HG03469 (cell line): ENCODE measurements around the gene NCAM2.
"Not testable (repeated sequence)": the region's sequence is repeated elsewhere in the genome, so short reads cannot be mapped to it uniquely, and the experiment has no call there.

Source experiments
- ATAC-seq: cut with Tn5 transposase; IDR thresholded peaks from one replicate; pipeline ENCODE4 v1.9.1; 2021; ENCODE audit warnings: mild to moderate bottlenecking, moderate library complexity, moderate number of reproducible peaks; ENCODE audit not compliant: unreplicated experiment

NCAM2 gene

DNA sequence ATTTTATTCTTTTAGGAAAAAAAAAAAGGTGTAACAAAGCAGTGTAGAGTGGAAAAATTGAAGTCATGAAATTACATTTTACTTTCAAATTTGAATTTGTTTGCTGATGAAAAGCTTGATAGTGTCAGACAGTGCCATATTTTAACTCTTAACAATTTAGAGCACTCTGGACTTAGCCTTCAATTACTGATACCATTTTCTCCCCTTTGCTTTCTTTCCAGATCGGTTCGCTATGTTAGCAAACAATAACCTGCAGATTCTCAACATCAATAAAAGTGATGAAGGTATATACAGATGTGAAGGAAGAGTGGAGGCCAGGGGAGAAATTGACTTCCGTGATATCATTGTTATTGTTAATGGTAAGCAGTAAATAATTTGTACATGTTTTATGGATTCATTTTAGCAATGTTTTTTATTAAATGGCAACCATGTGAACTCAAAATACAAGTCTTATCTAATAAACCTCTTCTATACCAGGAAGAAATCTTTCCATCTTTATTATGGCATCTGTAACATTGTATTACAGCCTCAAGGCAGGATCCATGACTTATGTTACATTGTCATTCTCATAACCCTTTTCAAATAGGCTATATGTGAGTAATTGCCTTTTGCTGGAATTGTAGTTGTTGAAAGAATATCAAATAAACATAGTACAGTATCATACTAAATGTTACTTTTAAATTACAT, 293.8 kb downstream of the NCAM2 start:
- no peak for ATAC-seq

DNA sequence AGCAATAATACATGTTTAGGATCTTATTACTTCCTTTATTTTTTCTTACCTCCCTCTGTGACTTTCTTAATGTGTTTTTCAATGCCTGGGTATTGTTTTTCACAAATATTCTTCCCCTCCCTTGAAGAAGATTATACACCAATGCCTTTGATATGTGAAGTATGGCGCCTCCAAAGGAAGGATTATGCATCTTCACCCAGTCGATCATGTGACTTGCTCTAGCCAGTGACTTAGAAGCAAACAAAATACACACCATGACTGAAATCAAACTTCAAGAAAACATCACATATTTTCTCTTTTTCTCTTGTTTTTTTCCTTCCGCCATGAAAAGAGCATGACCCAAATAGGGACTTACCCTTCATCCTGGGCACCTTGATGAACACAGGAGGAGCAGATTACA, 297.1 kb downstream of the NCAM2 start:
- ATAC-seq: no peak

DNA sequence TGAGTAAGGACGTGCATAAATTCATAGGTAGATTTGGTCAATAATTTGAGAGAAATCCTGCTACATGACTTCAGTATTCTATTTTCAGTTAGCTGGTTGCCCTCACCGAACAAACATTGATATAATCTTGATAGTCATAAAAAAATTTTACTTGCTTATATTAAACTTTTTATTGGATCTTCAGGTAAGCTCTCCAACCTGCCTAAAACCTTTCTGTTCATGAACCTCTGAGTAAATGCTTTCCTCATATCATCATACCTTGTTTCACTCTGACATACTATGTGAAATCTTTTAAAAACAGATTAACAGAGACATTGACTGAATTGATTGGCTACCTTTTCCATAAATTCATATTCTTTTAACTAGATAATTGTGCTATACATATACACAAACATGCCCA, 299.0 kb downstream of the NCAM2 start:
- ATAC-seq: no peak

DNA sequence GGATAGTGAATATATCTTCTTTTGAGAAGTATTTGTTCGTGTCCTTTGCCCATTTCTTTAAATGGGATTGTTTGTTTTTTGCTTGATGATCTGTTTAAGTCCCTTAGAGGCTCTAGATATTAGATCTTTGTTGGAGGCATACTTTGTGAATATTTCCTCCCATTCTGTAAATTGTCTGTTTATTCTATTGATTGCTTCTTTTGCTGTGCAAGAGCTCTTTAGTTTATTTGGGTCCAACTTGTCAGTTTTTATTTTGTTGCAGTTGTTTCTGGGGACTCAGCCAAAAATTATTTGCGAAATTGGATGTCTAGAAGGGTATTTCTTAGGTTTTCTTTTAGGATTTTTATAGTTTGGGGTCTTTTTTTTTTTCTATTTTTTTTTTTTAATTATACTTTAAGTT, 302.8 kb downstream of the NCAM2 start:
- no peak for ATAC-seq

DNA sequence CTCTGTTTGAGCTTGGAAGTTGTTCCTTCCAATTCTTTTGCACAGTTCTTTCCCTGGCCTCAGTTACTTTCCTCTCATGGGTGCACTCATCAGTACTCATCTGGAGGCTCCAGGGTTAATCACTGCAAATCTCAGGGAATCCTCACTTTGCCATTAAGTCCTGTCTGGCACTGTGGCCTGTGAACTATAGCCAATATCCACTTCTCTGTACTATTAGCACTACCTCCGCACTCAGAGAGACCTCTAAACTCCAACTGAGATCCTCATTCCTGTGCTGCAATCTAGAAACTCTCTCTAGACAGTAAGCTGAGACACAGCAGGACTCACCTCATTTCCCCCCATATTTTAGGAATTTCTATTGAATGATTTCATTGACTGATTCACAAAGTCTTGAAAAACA, 311.3 kb downstream of the NCAM2 start:
- no peak for ATAC-seq

DNA sequence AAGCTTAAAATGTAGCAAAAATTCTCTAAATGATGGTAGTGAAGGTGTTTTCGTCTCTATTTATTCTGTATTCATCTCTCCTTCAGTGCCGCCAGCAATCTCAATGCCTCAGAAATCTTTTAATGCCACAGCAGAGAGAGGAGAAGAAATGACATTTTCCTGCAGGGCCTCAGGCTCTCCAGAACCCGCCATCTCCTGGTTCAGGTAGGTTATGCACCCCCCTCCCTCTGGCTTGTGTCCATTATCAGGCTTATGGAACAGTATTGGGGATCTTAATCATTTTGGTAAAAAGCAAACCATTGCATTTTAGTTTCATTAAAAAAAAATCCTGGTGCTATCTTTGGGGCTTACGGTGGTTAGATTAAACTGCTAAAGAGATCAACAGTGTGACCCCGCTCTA, 326.1 kb downstream of the NCAM2 start:
- no peak for ATAC-seq

DNA sequence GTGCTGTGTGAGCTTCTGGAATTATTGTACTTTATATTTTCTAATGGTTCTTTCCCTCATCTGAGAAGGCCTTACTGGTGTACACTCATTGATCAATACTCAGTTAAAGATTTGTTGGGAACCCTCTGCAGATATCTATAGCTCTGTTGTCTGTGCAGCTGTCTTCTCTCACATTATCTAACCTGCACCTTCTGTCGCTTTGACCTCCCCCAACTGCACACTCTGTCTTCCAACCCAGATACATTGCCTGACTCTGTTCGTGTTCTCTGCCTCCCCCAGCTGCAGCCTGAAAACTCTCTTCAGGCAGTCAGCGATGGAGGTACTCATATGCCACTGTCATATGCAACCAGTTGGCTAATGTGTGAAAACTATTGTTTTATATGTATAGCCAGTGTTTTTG, 334.3 kb downstream of the NCAM2 start:
- no peak for ATAC-seq

DNA sequence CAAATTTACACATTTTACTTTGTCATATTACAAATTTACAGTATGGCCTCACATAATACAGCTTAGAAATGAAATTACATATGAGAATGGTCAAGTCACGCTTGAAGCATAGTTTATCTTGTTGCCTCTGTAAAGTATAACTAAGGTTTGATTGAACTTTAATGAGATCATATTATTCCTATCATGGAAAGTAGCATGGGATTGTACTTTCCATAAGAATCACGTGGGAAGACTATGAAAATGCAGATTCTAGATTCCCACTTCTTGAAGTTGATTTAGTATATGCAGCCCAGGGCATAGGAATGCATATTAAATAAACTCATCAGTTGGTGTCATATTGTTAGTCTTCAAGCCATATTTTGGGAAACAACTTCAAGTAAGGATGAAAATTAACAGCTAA, 342.8 kb downstream of the NCAM2 start:
- no peak for ATAC-seq

DNA sequence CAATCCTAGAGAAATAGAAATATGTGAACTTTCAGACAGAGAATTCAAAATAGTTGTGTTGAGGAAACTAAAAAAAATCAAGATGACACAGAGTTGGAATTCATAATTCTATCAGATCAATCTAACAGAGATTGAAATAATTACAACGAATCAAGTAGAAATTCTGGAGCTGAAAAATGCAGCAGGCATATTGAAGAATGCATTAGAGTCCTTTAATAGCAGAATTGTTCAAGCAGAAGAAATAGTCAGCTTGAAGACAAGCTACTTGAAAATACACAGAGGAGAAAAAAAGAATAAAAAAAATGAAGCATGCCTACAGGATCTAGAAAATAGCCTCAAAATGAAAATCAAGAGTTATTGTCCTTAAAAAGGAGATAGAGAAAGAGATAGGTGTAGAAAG, 347.1 kb downstream of the NCAM2 start:
- no peak for ATAC-seq

DNA sequence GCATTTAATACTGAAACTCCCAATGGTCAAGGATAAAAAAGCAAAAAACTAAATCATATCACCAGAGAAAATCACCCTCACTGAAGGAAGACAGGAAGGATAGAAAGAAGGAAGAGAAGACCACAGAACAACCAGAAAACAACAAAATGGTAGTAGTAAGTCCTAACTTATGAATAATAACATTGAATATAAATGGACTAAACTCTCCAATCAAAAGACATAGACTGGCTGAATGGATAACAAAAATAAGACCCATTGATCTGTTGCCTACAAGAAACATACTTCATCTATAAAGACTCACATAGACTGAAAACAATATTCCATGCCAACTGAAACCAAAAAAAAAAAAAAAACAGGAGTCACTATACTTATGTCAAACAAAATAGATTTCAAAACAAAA, 347.7 kb downstream of the NCAM2 start:
- ATAC-seq: no peak

DNA sequence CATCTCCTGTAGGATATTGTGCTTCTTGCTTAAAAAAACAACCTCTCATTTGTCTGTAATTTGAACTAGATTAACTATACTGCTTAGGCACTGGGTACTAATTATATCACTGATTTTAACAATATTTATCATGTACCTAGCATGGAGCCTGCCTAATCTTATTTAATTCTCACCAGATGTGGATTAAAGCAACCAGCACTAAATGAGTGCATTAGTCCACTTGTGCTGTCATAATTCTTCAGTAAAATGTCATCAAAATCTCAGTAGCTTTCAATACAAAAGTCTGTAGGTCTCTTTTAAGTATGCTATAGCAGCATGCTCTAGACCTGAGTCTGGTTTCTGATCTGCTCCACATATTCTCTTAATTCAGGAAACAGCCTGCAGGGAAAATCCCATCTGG, 368.1 kb downstream of the NCAM2 start:
- no peak for ATAC-seq

DNA sequence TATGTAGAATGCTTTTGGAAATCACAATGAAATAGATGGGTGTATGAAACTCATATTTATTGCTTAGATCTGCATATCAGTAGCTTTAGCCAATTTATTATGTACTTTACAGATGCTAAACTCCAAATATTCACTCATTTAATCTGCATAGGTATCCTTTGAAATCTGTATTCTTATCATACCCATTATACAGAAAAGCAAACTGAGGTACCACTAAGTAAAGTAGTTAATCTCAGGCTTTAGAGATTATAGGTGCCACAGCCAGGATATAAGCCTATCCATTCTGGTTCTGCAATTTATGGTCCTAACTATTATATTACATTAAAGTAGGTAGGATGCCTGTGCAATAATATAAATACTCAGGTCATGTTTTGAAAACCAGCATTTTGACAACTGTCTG, 369.4 kb downstream of the NCAM2 start:
- no peak for ATAC-seq

DNA sequence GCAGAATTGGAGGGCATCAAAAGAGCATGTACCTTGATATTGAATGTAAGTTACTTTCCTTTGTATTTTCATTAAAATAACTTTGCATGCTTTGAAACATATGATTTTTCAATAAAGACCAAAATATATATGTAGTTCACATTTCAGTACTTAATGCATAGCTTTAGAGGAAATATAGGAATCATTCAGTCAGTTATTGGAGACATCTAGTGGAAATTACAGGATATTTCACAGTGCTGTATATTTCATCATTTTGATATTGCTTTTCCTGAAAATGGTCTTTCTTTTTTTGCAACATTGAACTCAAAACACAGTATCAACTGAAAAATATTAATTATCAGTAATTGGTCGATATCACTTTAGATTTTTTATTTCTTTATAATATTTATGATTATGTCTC, 375.8 kb downstream of the NCAM2 start:
- ATAC-seq: no peak

DNA sequence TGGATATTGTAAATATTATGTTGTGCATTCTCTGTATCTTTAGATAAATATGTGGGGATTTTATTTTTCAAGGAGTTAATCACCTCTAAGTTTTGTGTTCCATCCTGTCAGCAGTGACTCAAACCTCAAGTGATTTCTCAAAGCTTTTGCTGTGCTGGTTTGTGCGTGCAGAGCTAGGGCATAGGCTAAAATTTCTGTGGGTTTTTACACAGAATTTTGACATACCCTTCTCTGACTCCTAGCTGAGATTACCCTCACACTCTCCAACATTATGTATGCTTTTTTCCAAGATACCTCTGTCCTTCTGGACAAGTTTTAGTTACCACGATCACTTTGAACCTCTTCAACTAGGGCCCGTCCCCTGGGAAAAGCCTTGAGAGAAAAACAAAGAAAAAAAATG, 384.9 kb downstream of the NCAM2 start:
- no peak for ATAC-seq

DNA sequence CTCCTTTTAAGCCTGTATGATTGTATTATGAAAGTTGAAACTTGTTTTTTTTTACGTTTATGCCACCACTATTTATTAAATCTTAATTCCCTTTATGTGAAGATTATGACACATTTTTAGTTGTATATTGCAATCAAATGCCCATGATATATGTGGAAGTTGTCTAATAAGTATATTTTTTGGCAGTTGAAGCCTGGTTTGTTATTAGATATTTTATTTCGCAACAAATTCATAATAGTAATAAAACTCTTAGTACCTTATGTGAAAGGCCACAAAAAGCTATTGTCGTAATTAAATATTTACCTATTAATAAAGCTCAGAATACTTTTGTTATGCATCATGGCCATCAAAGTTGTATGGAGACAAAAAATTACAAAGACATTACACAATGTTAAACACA, 386.8 kb downstream of the NCAM2 start:
- ATAC-seq: no peak

DNA sequence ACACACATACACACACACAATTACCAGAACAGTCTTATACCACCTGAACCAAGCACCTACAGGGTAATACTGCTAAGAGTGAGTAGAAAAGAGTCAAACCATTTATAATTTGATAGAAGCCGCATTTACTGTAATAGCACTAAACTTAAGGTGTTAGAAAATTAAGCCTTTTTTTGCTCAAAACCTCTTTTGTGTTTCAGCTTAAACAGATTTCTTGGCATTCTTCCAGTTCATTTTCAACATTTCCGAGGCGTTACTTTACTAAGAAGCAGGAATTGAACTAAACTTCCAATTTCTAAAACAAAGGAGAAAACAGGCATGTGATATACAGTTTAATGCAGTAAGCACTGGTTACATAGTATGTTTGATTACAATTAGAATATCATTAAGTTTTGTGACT, 387.2 kb downstream of the NCAM2 start:
- no peak for ATAC-seq

DNA sequence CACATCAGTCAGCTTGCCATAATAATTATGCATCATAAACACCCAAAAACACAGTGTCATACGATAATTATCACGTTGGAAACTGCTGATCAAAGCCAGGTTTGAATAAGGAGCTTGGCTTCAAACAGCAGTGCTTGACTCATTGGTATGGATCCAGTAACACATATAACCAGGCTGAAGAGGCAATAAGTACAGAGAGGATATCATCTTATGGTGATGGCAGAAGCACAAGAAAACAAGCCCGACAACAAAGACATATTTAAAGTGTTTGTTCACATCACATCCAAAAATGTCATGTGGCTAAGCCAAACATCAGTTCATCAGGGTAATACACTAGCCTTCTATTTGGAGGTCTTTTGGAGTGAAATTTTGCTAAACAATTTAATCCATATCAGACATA, 389.7 kb downstream of the NCAM2 start:
- ATAC-seq: no peak

DNA sequence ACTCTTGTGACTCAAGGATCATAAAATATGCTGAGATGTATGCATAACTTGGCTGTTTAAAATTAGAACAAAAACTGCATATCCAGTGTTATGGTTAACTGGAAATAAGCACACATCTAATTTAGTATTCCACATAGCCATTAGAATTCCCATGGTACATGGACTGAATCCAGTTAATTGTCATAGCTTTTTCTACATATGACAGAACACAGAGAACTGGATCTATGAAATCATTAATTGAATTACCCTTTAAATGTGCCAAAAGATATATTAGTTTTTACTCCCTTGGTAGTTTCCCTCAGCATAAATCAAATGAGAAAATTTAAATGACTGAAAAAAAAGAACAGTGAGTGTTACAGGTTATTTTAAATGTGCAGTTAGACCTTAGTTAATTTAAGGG, 395.9 kb downstream of the NCAM2 start:
- no peak for ATAC-seq

DNA sequence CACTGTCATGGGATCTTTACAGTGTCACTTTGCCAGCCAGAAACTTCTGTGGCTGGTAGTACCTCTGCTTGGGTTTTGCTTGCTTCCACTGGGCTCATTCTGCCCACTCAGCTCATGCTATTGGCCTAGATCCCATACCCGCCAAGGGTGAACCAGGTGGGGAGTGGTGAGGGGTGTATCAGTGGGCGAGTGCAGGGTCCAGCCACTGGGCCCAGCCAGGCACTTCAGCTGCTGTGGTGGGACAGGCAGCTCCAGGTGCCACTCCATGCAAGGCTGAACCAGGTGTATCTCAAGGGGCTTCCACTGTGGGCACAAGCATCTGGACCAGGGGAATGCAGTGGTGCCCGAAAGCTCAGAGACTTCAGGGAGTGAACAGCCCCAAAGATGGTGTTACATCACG, 398.2 kb downstream of the NCAM2 start:
- no peak for ATAC-seq

DNA sequence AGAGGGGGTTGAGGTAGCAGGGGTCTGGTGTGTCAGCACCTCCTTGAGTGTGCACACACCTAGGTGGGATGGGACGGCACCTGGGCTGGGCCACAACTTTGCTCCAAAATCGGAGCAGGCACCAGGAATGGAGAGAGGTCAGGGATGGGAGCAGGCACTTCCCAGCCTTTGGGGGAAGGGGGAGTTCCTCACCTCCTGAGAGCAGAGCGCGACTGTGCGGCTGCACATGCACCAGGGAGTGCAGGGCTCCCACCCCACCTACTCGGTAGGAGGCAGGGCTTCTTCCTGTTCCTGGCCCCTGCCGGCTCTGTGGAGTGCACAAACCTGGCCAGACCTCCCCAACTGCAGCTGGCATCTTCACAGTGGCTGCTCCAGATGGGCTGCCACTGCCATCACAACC, 399.3 kb downstream of the NCAM2 start:
- ATAC-seq: no peak

DNA sequence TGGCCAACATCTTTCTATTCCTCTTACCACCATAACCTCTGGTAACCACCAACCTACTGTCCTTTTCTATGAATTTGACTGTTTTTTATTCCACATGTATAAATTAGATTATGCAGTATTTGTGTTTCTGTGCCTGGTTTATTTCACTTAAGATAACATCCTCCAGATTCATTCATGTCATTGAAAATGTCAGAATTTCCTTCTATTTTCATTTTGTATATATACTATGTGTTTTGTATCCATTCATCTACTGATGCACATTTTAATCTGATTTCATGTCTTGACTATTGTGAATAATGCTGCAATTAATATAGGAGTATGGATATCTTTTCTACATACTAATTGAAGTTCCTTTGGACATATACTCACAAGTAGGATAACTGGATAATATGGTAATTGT, 403.2 kb downstream of the NCAM2 start:
- ATAC-seq: no peak

DNA sequence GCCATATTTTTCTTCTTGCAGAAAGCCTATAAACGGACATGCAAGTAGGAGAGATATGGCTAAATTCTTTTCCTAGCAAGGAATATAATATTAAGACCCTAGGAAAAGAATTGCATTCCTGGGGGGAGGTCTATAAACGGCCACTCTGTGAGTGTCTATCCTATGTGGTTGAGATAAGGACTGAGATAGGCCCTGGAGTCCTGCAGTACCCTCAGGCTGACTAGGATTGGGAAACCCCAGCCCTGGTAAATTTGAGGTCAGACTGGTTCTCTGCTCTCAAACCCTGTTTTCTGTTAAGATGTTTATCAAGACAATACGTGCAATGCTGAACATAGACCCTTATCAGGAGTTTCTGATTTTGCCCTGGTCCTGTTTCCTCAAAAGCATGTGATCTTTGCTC, 404.0 kb downstream of the NCAM2 start:
- ATAC-seq: not testable (repeated sequence)

DNA sequence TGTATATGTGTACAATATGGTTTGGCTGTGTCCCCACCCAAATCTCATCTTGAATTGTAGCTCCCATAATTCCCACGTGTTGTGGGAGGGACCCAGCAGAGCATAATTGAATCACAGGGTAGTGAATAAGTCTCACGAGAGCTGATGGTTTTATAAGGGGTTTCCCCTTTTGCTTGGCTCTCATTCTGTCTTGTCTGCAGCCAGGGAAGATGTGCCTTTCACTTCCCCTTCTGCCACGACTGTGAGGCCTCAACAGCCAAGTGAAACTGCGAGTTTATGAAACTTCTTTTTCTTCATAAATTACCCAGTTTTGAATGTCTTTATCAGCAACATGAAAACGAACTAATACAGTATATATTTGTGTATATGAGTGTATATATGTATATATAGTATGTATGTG, 406.1 kb downstream of the NCAM2 start:
- ATAC-seq: peak; percentile 48

DNA sequence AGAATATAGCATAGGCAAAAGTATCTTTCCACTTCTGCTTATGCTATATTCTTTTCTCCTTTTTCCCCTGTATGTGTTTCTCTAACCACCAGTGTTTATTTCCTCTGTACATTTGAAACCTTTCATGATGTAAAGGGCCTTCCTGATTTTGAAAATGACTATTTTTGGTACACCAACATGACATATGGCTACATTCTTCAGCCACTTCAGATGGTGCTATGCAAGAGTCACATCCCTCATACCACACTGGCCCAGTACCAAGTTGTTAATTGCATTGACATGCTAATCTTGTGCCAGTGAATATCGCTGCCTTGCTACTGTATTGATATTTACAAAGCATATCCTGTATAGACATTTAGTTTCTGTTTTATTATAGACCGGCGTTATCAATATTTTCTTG, 408.7 kb downstream of the NCAM2 start:
- ATAC-seq: no peak
